HCT116 (cell line): ENCODE results near the gene GABPB1.

Experiments
- EGR1 ChIP-seq: IDR thresholded peaks from 2 replicates; pipeline ENCODE4 v1.6.1; 2012; ENCODE audit warnings: low read depth
- EZH2 ChIP-seq: fragments of 200-600 bp; sonication (generic); IDR thresholded peaks from 2 replicates; pipeline ENCODE4 v1.6.1; 2017; ENCODE audit warnings: antibody characterized with exemption, mixed run types
- EZH2phosphoT487 ChIP-seq: fragments of 200-600 bp; IDR thresholded peaks from 2 replicates; pipeline ENCODE4 v1.6.1; 2018; ENCODE audit warnings: antibody characterized with exemption, borderline replicate concordance
- POLR2A ChIP-seq: IDR thresholded peaks from 2 replicates; pipeline ENCODE4 v1.7.0; 2011; ENCODE audit warnings: borderline replicate concordance; ENCODE audit not compliant: insufficient read depth, insufficient read length; ENCODE audit errors: extremely low read depth
- TF ChIP-seq, protein P1 (sequence below), 3 experiments: fragments of 200-600 bp in 1 of 3; sonication (generic) in 1 of 3; IDR thresholded peaks in 2 of 3; conservative IDR thresholded peaks in 1 of 3; 2 replicates each; pipeline ENCODE4 v1.5.1; 2012 to 2017; ENCODE audit warnings: low read depth in 2 of 3, low read length in 2 of 3, antibody characterized with exemption in 1 of 3, borderline replicate concordance in 1 of 3, control low read depth in 1 of 3, mild to moderate bottlenecking in 1 of 3, mixed read lengths in 1 of 3, mixed run types in 1 of 3, moderate library complexity in 1 of 3; ENCODE audit not compliant: insufficient read depth in 1 of 3

DNA sequence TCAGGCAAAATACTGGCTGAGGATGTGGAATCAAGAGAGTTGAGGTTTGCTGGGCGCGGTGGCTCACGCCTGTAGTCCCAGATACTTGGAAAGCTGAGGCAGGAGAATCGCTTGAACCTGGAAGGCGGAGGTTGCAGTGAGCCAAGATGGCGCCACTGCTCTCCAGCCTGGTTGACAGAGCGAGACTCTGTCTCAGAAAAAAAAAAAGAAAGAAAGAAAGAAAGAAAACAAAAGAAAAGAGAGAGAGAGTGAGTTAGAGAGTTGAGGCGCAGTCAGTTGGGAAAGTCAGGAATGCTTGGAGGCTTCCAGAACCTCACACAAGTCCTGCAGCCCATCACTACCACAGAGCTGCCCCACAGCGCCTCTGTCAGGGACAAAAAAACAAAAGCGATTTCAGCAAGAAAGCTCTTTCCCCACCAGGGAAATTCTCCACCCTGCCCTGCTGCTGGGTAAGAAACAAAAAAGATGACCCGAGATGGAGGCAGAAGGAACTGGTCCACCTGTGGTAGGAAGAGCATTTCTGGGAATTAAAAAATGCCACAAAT is 103.3 kb downstream of the GABPB1 start:
- TF ChIP-seq EGR1 (no peak), EZH2 (no peak), POLR2A (no peak), EZH2phosphoT487 (no peak)
- TF ChIP-seq, protein P1, sequence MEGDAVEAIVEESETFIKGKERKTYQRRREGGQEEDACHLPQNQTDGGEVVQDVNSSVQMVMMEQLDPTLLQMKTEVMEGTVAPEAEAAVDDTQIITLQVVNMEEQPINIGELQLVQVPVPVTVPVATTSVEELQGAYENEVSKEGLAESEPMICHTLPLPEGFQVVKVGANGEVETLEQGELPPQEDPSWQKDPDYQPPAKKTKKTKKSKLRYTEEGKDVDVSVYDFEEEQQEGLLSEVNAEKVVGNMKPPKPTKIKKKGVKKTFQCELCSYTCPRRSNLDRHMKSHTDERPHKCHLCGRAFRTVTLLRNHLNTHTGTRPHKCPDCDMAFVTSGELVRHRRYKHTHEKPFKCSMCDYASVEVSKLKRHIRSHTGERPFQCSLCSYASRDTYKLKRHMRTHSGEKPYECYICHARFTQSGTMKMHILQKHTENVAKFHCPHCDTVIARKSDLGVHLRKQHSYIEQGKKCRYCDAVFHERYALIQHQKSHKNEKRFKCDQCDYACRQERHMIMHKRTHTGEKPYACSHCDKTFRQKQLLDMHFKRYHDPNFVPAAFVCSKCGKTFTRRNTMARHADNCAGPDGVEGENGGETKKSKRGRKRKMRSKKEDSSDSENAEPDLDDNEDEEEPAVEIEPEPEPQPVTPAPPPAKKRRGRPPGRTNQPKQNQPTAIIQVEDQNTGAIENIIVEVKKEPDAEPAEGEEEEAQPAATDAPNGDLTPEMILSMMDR (IDR thresholded peaks at IDR 0.05 in 2 of 3, conservative IDR thresholded peaks at IDR 0.05 in 1 of 3; ENCODE audit: borderline replicate concordance in 1 of 3, insufficient read depth in 1 of 3, low read depth in 2 of 3, low read length in 2 of 3), result no peak
